Ovary (tissue), 9 donors: ENCODE results near the gene MTX2. TPM values are rescaled to one million over a fixed set of nuclear protein-coding genes. Genes with fewer than 3 reads are reported as not detected.

Experiments
- DNase-seq, 5 donors: peaks; one replicate each; pipeline ENCODE4 v3.0.0-alpha.2; 2019 to 2020
- H3K27ac ChIP-seq, 2 donors: fragments of 200-600 bp; one replicate each; pipeline versions ENCODE4 v1.5.1 to v1.8.0; 2019 to 2022
- H3K27me3 ChIP-seq: fragments of 200-600 bp; one replicate; pipeline ENCODE4 v1.8.0; 2022
- H3K36me3 ChIP-seq: fragments of 200-600 bp; sonication (generic); one replicate; pipeline ENCODE4 v1.5.1; 2019
- H3K4me1 ChIP-seq: one replicate; pipeline ENCODE4 v1.8.1; 2013; ENCODE audit warnings: mild to moderate bottlenecking, moderate library complexity; ENCODE audit not compliant: insufficient read depth
- H3K4me3 ChIP-seq: fragments of 200-600 bp; sonication (generic); one replicate; pipeline ENCODE4 v1.5.1; 2017
- H3K9me3 ChIP-seq, 2 donors: fragments of 200-600 bp in 1 of 2; sonication (generic) in 1 of 2; one replicate each; pipeline versions ENCODE4 v1.5.1 to v1.8.1; 2013 to 2019; ENCODE audit warnings: mild to moderate bottlenecking in 1 of 2, moderate library complexity in 1 of 2
- CTCF ChIP-seq, 3 donors: fragments of 450-650 bp in 2 of 3; fragments of 200-600 bp in 1 of 3; IDR thresholded peaks; one replicate each; pipeline versions ENCODE4 v1.5.1 to v1.8.0; 2016 to 2022; ENCODE audit warnings: antibody characterized with exemption in 3 of 3, mild to moderate bottlenecking in 1 of 3
- EP300 ChIP-seq: sonication (generic); formaldehyde crosslinking; IDR thresholded peaks from one replicate; pipeline ENCODE4 v1.6.1; 2017; ENCODE audit warnings: antibody characterized with exemption
- POLR2A ChIP-seq: fragments of 450-650 bp; IDR thresholded peaks from one replicate; pipeline ENCODE4 v1.6.1; 2017; ENCODE audit warnings: antibody characterized with exemption, mild to moderate bottlenecking, moderate library complexity
- WGBS, 3 donors: extraction: QIAGEN DNeasy Blood & Tissue Kit in 1 of 3; methylation state at CpG; one replicate each; pipeline versions ENCODE4 v1.1.5 to v1.1.7; 2013 to 2017; 5-methylcytosine and 5-hydroxymethylcytosine counted together
- intact Hi-C, 4 donors: fragments of 100-400 bp; cut with DNase I; formaldehyde crosslinking; loops; one replicate each; pipeline versions ENCODE4 v1.11.0 to v1.15.1; 2022 to 2023
- polyA plus RNA-seq, 2 donors: library from polyadenylated mRNA; stranded (reverse); fragments of 200-250 nt in 1 of 2; fragments of 350-450 nt in 1 of 2; fragmentation: Illumina TruSeq in 1 of 2; extraction: RNeasy Lipid Tissue Mini Kit (QIAGEN cat#74804) in 1 of 2; gene quantifications; one replicate each; pipeline ENCODE4 v1.2.3, GENCODE V29; 2013 to 2014
- total RNA-seq, 7 donors: library from RNA; depleted of rRNA in 2 of 7; stranded (reverse); fragments of >200 nt in 2 of 7; fragmentation: NEBNext Ultra II Directional in 3 of 7; extraction: Animal tissue kit (Norgen Biotek cat#: 25700) in 3 of 7; gene quantifications; one replicate each; pipeline versions ENCODE4 v1.1.0 to v1.2.4, GENCODE V29; 2016 to 2023
- donor health status: DM: no; HTN: no; CAD: no; lungs with moderate emphysema.
- donor health status: DM: no; HTN: no; CAD: no.
- donor health status: Bipolar disorder and iron deficiency.
- donor health status: DM: yes; HTN: yes; CAD: no.
- donor health status: DM: no; HTN: no; CAD: no.
- donor health status: DM: yes; HTN: yes; CAD: no.

The MTX2 gene
- total and polyA plus RNA-seq, 9 donors, result 15.2 to 36.8 (median 19.8) TPM

GRCh38 chr2:176324862-176325261, 55.6 kb downstream of the MTX2 start:
- H3K36me3 ChIP-seq, result no peaks in the 10 kb centered on the region
- 96 to 98% (median 97%) methylated on average over 3 of the region's 3 CpGs for WGBS, 3 donors
- TF ChIP-seq POLR2A, result no peak
- H3K9me3 ChIP-seq, result no peaks in the 10 kb centered on the region
- no peak overlapping the region for H3K4me3 ChIP-seq
- DNase-seq, result no peak
- intact Hi-C loops, result no loop called here
- no peaks in the 10 kb centered on the region for H3K27me3 ChIP-seq
- no peaks in the 10 kb centered on the region for H3K4me1 ChIP-seq
- no peak overlapping the region for H3K27ac ChIP-seq

GRCh38 chr2:176325732-176326131, 56.5 kb downstream of the MTX2 start:
- intact Hi-C loops, result no loop called here
- DNase-seq, result no peak

GRCh38 chr2:176328149-176328548, 58.9 kb downstream of the MTX2 start:
- no peaks in the 10 kb centered on the region for H3K4me1 ChIP-seq
- no peaks in the 10 kb centered on the region for H3K27me3 ChIP-seq
- no peaks in the 10 kb centered on the region for H3K9me3 ChIP-seq
- DNase-seq, result no peak
- no peak overlapping the region for H3K27ac ChIP-seq
- 38 to 68% (median 59%) methylated on average over 3 of the region's 3 CpGs for WGBS, 3 donors
- no peaks in the 10 kb centered on the region for H3K36me3 ChIP-seq
- TF ChIP-seq POLR2A (no peak), CTCF (IDR thresholded peaks at IDR 0.05) (no peak)
- intact Hi-C loops, result no loop called here
- no peak overlapping the region for H3K4me3 ChIP-seq

More at GRCh38 chr2:176325732-176326131, 56.5 kb downstream of the MTX2 start:
- no peak overlapping the region for H3K4me3 ChIP-seq
- H3K27me3 ChIP-seq, result no peaks in the 10 kb centered on the region
- no peaks in the 10 kb centered on the region for H3K4me1 ChIP-seq
- no peak for TF ChIP-seq POLR2A
- H3K9me3 ChIP-seq, result no peaks in the 10 kb centered on the region
- H3K36me3 ChIP-seq, result no peaks in the 10 kb centered on the region
- H3K27ac ChIP-seq, result no peak overlapping the region
- 89 to 95% (median 95%) methylated on average over 1 of the region's 1 CpG for WGBS, 3 donors

- no peaks in the 10 kb centered on the region for H3K4me1 ChIP-seq
- intact Hi-C loops, result no loop called here
- no peak overlapping the region for H3K4me3 ChIP-seq
- no peaks in the 10 kb centered on the region for H3K27me3 ChIP-seq
- DNase-seq, result no peak
- no peaks in the 10 kb centered on the region for H3K36me3 ChIP-seq
- H3K27ac ChIP-seq, result no peak overlapping the region
- 96 to 98% (median 97%) methylated on average over 1 of the region's 1 CpG for WGBS, 3 donors
- no peak for TF ChIP-seq EP300
- no peak for TF ChIP-seq CTCF (IDR thresholded peaks at IDR 0.05)
- no peak for TF ChIP-seq POLR2A
- H3K9me3 ChIP-seq, result no peaks in the 10 kb centered on the region
These were observed 61.4 kb downstream of the MTX2 start for GRCh38 chr2:176330612-176331011.

GRCh38 chr2:176331646-176332045, 62.4 kb downstream of the MTX2 start:
- Histone ChIP-seq H3K36me3 (no peaks in the 10 kb centered on the region), H3K9me3 (no peaks in the 10 kb centered on the region), H3K27ac (no peak overlapping the region), H3K4me3 (no peak overlapping the region), H3K4me1 (no peaks in the 10 kb centered on the region), H3K27me3 (no peaks in the 10 kb centered on the region)
- TF ChIP-seq POLR2A, result no peak
- TF ChIP-seq CTCF (IDR thresholded peaks at IDR 0.05), result no peak
- TF ChIP-seq EP300, result no peak
- intact Hi-C loops, result no loop called here
- WGBS, 3 donors, result 93 to 100% (median 97%) methylated on average over 1 of the region's 1 CpG
- no peak for DNase-seq

GRCh38 chr2:176334729-176335128, 65.5 kb downstream of the MTX2 start:
- intact Hi-C loops, result no loop called here

More at GRCh38 chr2:176334729-176335128, 65.5 kb downstream of the MTX2 start:
- Histone ChIP-seq H3K4me1 (no peaks in the 10 kb centered on the region), H3K9me3 (no peaks in the 10 kb centered on the region), H3K36me3 (no peaks in the 10 kb centered on the region), H3K27me3 (no peaks in the 10 kb centered on the region), H3K4me3 (no peak overlapping the region), H3K27ac (no peak overlapping the region)
- WGBS, 3 donors, result 93 to 97% (median 93%) methylated on average over 1 of the region's 1 CpG
- no peak for DNase-seq
- TF ChIP-seq POLR2A, result no peak
- TF ChIP-seq EP300, result no peak
- TF ChIP-seq CTCF (IDR thresholded peaks at IDR 0.05), result no peak
